ENCODE measurements around the gene IQGAP2.

The IQGAP2 gene

DNA sequence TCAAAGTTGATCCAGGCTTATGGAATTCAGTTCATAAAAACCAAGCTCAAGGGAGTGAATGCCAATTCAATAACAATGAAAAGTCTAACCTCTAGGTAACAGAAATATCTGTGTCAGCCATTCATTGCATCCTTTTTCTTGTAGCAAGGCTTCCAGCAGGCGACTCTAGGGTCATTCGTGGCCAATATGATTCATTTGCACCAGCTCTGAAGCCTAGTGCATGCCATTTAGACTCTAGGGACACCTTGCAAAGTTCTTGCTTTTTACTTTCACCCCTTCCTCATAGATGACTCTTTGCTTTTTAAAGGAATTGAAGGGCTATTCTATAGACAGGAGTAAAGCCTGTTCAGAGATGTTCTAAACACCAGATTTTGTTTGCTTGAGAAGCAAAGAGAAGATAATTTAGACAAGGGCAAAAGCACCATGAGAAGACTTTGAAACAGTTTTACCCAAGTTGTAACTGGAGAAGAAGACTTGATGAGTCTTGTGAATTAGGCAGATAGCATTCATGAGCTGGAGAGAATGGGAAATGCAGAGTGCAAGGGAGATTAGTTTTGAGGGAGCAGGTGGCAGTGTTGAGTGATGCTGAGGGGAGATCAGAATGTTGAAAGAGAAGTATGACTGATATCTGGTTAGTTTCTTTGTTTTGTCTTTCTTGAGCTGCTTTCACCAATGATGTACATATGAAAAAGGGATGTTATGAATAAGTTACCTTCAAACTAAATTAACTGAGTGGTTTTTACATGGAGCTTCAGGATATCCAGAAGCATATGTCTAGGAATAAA, 125.7 kb downstream of the IQGAP2 start:
- Histone ChIP-seq H3K27me3 (ENCODE audit: control insufficient read depth in 2 of 2, insufficient read depth in 2 of 2, low read length in 2 of 2) (no peaks in the 10 kb centered on the region), H3K27ac (ENCODE audit: low read depth in 2 of 2, low read length in 2 of 2) (no peak overlapping the region), H3K4me1 (ENCODE audit: control insufficient read depth in 2 of 2, insufficient read depth in 2 of 2, low read length in 2 of 2) (no peaks in the 10 kb centered on the region), H3K9ac (ENCODE audit: low read depth in 1 of 2, low read length in 2 of 2) (no peak overlapping the region), H3K36me3 (ENCODE audit: control insufficient read depth in 2 of 2, insufficient read depth in 2 of 2, low read length in 2 of 2) (no peaks in the 10 kb centered on the region), H3K9me3 (ENCODE audit: control insufficient read depth in 2 of 2, low read length in 2 of 2) (no peaks in the 10 kb centered on the region), H3K4me3 (ENCODE audit: low read length in 2 of 2) (no peak overlapping the region)

DNA sequence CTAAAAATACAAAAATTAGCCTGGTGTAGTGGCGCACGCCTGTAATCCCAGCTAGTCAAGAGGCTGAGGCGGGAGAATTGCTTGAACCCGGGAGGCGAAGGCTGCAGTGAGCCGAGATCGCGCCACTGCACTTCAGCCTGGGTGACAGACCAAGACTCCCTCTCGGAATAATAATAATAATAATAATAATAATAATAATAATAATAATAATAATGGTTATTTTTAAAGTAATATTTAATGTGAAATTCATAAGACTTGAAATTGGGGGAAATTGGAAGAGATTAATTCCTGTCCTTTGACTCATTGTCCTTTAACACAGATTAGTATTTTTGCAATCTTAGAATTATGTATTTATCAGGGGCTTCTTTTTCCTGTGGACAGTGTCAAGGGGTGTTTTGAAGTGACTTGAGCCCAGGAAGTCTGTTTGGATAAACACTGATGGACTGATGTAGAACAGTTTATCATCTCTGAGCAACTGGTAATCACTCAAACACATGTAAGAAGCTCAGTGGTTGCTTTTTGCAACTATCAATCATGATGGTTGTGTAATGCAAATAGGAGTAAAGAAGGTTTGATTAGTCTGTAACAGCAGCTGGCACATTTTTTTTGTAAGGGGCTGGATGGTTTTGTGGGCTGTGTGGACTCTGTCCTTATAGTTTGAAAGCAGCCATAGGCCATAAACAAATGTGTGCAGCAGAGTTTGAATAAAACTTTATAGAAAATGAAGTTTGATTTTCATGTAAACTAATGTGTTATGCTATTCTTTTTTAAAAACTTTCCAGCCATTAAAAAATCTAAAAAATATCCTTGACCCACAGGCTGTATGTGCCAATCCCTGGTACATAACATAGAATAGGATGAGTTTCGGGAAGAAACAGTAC, 126.6 kb downstream of the IQGAP2 start:
- H3K4me1 ChIP-seq (ENCODE audit: control insufficient read depth in 2 of 2, insufficient read depth in 2 of 2, low read length in 2 of 2): no peaks in the 10 kb centered on the region
- no peak overlapping the region for H3K27ac ChIP-seq (ENCODE audit: low read depth in 2 of 2, low read length in 2 of 2)
- H3K27me3 ChIP-seq (ENCODE audit: control insufficient read depth in 2 of 2, insufficient read depth in 2 of 2, low read length in 2 of 2): no peaks in the 10 kb centered on the region
- H3K4me3 ChIP-seq (ENCODE audit: low read length in 2 of 2): no peak overlapping the region
- H3K9ac ChIP-seq (ENCODE audit: low read depth in 1 of 2, low read length in 2 of 2): no peak overlapping the region
- H3K9me3 ChIP-seq (ENCODE audit: control insufficient read depth in 2 of 2, low read length in 2 of 2): no peaks in the 10 kb centered on the region
- H3K36me3 ChIP-seq (ENCODE audit: control insufficient read depth in 2 of 2, insufficient read depth in 2 of 2, low read length in 2 of 2): no peaks in the 10 kb centered on the region

DNA sequence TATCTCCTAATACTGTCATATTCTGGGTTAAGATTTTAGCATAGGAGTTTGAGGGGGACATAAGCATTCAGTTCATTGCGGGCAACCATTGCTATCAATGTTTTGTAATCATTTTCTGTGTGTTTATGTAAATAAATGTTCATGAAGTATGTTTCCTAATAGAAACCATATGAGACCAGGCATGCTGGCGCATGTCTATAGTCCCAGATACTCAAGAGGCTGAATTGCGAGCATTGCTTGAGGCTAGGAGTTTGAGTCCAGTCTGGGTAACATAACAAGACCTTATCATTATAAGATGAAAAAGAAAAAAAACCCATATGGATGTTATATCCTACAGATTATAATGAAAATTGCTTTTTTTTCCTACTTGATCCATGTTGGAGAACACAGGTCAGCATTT, 129.0 kb downstream of the IQGAP2 start:
- Histone ChIP-seq H3K36me3 (ENCODE audit: control insufficient read depth in 2 of 2, insufficient read depth in 2 of 2, low read length in 2 of 2) (no peaks in the 10 kb centered on the region), H3K4me1 (ENCODE audit: control insufficient read depth in 2 of 2, insufficient read depth in 2 of 2, low read length in 2 of 2) (no peaks in the 10 kb centered on the region), H3K9me3 (ENCODE audit: control insufficient read depth in 2 of 2, low read length in 2 of 2) (no peaks in the 10 kb centered on the region), H3K27me3 (ENCODE audit: control insufficient read depth in 2 of 2, insufficient read depth in 2 of 2, low read length in 2 of 2) (no peaks in the 10 kb centered on the region), H3K4me3 (ENCODE audit: low read length in 2 of 2) (no peak overlapping the region), H3K9ac (ENCODE audit: low read depth in 1 of 2, low read length in 2 of 2) (no peak overlapping the region), H3K27ac (ENCODE audit: low read depth in 2 of 2, low read length in 2 of 2) (no peak overlapping the region)

DNA sequence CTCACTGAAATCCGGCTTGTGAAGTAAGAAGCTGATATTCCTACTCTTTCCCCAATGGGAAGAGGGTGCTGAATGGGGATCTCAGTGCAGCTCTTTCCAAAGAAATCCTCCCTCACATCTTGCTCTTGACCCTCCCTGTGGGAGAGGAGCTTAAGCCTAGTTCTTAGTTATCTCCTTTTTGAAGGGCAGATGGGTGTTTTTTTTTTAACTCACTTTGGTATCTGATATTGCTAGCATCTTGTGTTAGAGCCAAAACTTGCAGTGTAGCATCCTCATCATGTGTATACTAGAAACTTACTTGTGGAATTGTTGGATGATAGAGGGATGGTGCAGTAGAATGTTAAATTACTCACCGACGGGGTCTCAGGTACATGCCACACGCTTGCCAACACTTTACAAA, 129.9 kb downstream of the IQGAP2 start:
- H3K4me1 ChIP-seq (ENCODE audit: control insufficient read depth in 2 of 2, insufficient read depth in 2 of 2, low read length in 2 of 2): peaks cover 0 to 5% of the 10 kb centered on the region in 2 donors
- H3K4me3 ChIP-seq (ENCODE audit: low read length in 2 of 2): no peak overlapping the region
- no peaks in the 10 kb centered on the region for H3K27me3 ChIP-seq (ENCODE audit: control insufficient read depth in 2 of 2, insufficient read depth in 2 of 2, low read length in 2 of 2)
- H3K27ac ChIP-seq (ENCODE audit: low read depth in 2 of 2, low read length in 2 of 2): no peak overlapping the region
- no peaks in the 10 kb centered on the region for H3K36me3 ChIP-seq (ENCODE audit: control insufficient read depth in 2 of 2, insufficient read depth in 2 of 2, low read length in 2 of 2)
- H3K9ac ChIP-seq (ENCODE audit: low read depth in 1 of 2, low read length in 2 of 2): no peak overlapping the region
- no peaks in the 10 kb centered on the region for H3K9me3 ChIP-seq (ENCODE audit: control insufficient read depth in 2 of 2, low read length in 2 of 2)

DNA sequence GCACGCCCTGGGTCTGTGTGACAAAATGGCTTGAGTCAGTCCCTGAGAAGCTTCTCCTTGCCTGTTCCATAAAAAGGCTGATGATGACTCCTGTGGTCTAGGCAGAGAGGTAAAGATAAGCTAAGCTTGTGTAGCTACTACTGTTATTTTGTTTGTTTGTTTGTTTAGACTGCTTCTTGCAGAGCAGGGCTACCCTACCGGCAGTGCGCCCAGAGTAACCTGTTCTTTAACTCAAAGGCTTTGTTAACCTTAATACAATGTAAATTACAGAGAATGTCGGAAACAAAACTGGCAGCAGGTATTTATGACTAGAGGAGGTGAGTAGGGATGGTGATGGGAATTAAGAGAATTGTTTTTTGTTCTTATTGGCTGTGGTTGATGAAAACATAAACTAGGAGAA, 132.5 kb downstream of the IQGAP2 start:
- Histone ChIP-seq H3K4me1 (ENCODE audit: control insufficient read depth in 2 of 2, insufficient read depth in 2 of 2, low read length in 2 of 2) (peaks cover 0 to 5% of the 10 kb centered on the region in 2 donors), H3K27me3 (ENCODE audit: control insufficient read depth in 2 of 2, insufficient read depth in 2 of 2, low read length in 2 of 2) (no peaks in the 10 kb centered on the region)

DNA sequence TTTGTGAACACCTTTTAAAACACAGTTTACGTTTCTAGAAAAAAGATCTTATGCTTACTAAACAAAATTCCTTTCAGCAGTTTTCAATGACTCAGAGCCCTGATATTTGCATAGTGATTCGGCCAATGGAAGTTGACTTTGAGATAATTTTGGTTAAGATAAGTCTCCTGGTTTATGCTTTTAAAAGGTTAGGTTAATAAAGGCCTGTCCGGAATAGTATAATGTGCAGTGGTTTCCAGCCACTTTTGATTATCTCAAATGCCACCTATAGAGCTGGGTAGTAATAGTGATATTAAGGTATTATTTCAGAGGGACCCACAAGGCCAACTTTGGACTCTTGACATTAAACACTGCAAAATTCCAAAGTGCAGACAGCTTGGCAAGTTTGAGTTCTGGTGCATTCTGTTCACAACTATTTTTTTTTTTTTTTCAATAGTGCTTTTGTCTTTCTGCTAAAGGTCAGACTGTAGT, 134.0 kb downstream of the IQGAP2 start:
- Histone ChIP-seq H3K9ac (ENCODE audit: low read depth in 1 of 2, low read length in 2 of 2) (no peak overlapping the region), H3K27me3 (ENCODE audit: control insufficient read depth in 2 of 2, insufficient read depth in 2 of 2, low read length in 2 of 2) (no peaks in the 10 kb centered on the region), H3K4me1 (ENCODE audit: control insufficient read depth in 2 of 2, insufficient read depth in 2 of 2, low read length in 2 of 2) (peaks cover 0 to 5% of the 10 kb centered on the region in 2 donors), H3K36me3 (ENCODE audit: control insufficient read depth in 2 of 2, insufficient read depth in 2 of 2, low read length in 2 of 2) (no peaks in the 10 kb centered on the region), H3K9me3 (ENCODE audit: control insufficient read depth in 2 of 2, low read length in 2 of 2) (no peaks in the 10 kb centered on the region), H3K4me3 (ENCODE audit: low read length in 2 of 2) (no peak overlapping the region), H3K27ac (ENCODE audit: low read depth in 2 of 2, low read length in 2 of 2) (no peak overlapping the region)

More for the DNA sequence above, 132.5 kb downstream of the IQGAP2 start:
- no peaks in the 10 kb centered on the region for H3K36me3 ChIP-seq (ENCODE audit: control insufficient read depth in 2 of 2, insufficient read depth in 2 of 2, low read length in 2 of 2)
- no peak overlapping the region for H3K9ac ChIP-seq (ENCODE audit: low read depth in 1 of 2, low read length in 2 of 2)
- H3K4me3 ChIP-seq (ENCODE audit: low read length in 2 of 2): no peak overlapping the region
- H3K9me3 ChIP-seq (ENCODE audit: control insufficient read depth in 2 of 2, low read length in 2 of 2): no peaks in the 10 kb centered on the region
- H3K27ac ChIP-seq (ENCODE audit: low read depth in 2 of 2, low read length in 2 of 2): no peak overlapping the region

DNA sequence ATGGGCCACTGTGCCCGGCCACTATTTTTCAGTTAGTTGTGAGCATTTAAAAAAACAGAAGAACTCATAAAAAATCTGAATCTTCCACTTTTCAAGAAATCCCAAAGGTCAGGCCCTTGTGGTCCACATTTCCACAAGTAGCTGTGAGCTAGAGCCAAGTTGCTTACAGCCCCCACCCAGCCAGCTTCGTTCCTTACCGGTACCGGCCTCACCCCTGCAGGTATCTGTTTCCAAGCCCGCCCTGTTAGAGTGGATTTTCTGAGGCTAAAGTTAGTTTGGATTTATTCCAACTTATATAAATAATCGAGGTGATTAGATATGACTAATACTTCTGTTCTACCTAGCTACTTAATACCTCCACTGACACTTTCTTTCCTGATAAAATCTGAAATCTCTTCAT, 139.2 kb downstream of the IQGAP2 start:
- Histone ChIP-seq H3K4me3 (ENCODE audit: low read length in 2 of 2) (no peak overlapping the region), H3K27ac (ENCODE audit: low read depth in 2 of 2, low read length in 2 of 2) (peak overlapping the region in 1 of 2 donors; percentile 10), H3K9ac (ENCODE audit: low read depth in 1 of 2, low read length in 2 of 2) (no peak overlapping the region), H3K9me3 (ENCODE audit: control insufficient read depth in 2 of 2, low read length in 2 of 2) (no peaks in the 10 kb centered on the region), H3K4me1 (ENCODE audit: control insufficient read depth in 2 of 2, insufficient read depth in 2 of 2, low read length in 2 of 2) (peaks cover 16 to 26% of the 10 kb centered on the region in 2 donors), H3K27me3 (ENCODE audit: control insufficient read depth in 2 of 2, insufficient read depth in 2 of 2, low read length in 2 of 2) (no peaks in the 10 kb centered on the region), H3K36me3 (ENCODE audit: control insufficient read depth in 2 of 2, insufficient read depth in 2 of 2, low read length in 2 of 2) (no peaks in the 10 kb centered on the region)

DNA sequence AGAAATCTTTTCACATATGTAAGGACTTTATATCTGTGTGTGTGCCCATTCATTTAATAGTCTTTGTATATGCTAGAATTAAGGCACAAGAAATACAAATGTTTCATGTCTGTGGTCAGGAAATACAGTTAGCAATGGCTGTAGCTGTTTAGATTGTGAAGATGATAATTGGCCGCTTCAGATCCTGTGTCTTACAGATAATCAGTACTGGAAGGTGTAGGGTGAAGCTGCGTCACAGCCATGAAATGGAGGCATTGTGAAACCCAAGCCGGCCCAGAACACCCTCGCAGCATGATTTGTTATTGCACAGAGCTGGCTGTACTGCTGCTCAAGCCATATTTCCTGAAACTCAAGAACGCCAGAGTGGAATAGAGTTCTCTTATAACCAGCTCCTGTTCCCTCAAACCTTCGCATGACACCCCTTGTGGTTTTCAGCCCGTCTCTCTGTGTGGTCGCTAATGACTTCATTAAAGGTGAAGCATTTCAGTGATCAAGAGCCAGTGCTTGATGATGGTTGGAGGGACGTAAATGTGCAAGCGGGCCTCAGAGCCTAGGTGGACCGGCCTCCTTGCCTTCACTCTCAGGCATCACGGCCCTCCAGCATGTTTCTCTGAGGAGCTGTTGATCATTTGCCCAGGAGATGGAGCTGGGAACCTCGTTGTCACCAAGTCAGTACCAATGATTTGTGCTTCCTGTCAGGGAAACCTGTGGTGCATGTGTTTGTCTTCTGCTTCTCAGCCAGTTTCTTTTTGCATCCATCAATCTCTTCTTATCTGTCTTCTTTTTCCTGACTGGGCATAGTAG, 140.0 kb downstream of the IQGAP2 start:
- no peaks in the 10 kb centered on the region for H3K36me3 ChIP-seq (ENCODE audit: control insufficient read depth in 2 of 2, insufficient read depth in 2 of 2, low read length in 2 of 2)
- peak overlapping the region; percentile 51 to 69 for H3K27ac ChIP-seq (ENCODE audit: low read depth in 2 of 2, low read length in 2 of 2)
- peaks cover 20 to 34% of the 10 kb centered on the region in 2 donors for H3K4me1 ChIP-seq (ENCODE audit: control insufficient read depth in 2 of 2, insufficient read depth in 2 of 2, low read length in 2 of 2)
- no peaks in the 10 kb centered on the region for H3K27me3 ChIP-seq (ENCODE audit: control insufficient read depth in 2 of 2, insufficient read depth in 2 of 2, low read length in 2 of 2)
- H3K9me3 ChIP-seq (ENCODE audit: control insufficient read depth in 2 of 2, low read length in 2 of 2): no peaks in the 10 kb centered on the region
- H3K4me3 ChIP-seq (ENCODE audit: low read length in 2 of 2): peak overlapping the region in 1 of 2 donors; percentile 14
- H3K9ac ChIP-seq (ENCODE audit: low read depth in 1 of 2, low read length in 2 of 2): peak overlapping the region in 1 of 2 donors; percentile 35

DNA sequence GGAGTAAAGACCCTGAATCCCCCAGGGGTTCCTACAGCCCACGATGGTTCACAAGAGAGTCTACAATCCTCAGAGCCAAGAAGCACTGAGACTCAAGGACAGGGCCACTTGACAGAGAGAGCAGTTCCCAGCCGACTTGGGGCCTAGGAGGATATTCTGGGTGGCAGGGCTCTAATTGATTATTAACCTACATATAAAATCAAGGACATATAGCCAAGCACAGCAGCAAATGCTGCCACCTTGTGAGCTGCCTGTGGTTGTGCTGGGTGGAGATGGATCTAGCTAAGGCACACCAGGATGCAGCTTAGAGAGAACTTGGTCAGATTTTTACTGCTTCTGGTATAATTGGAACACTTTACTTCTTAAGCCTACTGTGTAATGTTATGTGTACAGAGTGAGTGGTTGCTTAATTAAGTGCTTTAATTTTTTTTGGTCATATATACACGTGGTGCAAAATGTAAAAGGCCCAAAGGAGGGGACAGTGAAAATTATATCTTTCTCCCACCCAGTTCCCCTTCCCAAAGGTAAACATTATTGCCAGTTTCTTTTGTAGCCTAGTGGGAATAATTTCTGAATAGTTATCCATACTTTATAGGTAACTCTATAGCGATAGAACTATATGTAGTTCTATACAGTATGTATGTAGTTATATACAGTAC, 141.3 kb downstream of the IQGAP2 start:
- H3K4me1 ChIP-seq (ENCODE audit: control insufficient read depth in 2 of 2, insufficient read depth in 2 of 2, low read length in 2 of 2): peaks cover 33 to 47% of the 10 kb centered on the region in 2 donors
- H3K9ac ChIP-seq (ENCODE audit: low read depth in 1 of 2, low read length in 2 of 2): peak overlapping the region in 1 of 2 donors; percentile 19
- H3K9me3 ChIP-seq (ENCODE audit: control insufficient read depth in 2 of 2, low read length in 2 of 2): no peaks in the 10 kb centered on the region
- H3K4me3 ChIP-seq (ENCODE audit: low read length in 2 of 2): no peak overlapping the region
- no peaks in the 10 kb centered on the region for H3K27me3 ChIP-seq (ENCODE audit: control insufficient read depth in 2 of 2, insufficient read depth in 2 of 2, low read length in 2 of 2)
- H3K36me3 ChIP-seq (ENCODE audit: control insufficient read depth in 2 of 2, insufficient read depth in 2 of 2, low read length in 2 of 2): no peaks in the 10 kb centered on the region
- peak overlapping the region; percentile 51 to 59 for H3K27ac ChIP-seq (ENCODE audit: low read depth in 2 of 2, low read length in 2 of 2)
